IPS-NIHi11 (cell line): Measurements from ENCODE around the gene LDB2.
A peak's percentile ranks its signal among the peaks of the same experiment; 100 is the strongest.
"Not testable (repeated sequence)": the region's sequence is repeated elsewhere in the genome, so short reads cannot be mapped to it uniquely, and the experiment has no call there.

Source experiments
- DNase-seq: peaks from one replicate; pipeline ENCODE4 v3.0.0; 2012; ENCODE audit warnings: mixed read lengths, low spot score

Gene LDB2

GRCh38 chr4:16544869-16545268, 353.6 kb downstream of the LDB2 start:
- no peak for DNase-seq

GRCh38 chr4:16544251-16544721, 354.2 kb downstream of the LDB2 start:
- no peak for DNase-seq

- DNase-seq = no peak
These were observed 360.5 kb downstream of the LDB2 start for GRCh38 chr4:16537926-16538325.

- DNase-seq = no peak
These were observed 366.0 kb downstream of the LDB2 start for GRCh38 chr4:16532240-16532970.

DNA sequence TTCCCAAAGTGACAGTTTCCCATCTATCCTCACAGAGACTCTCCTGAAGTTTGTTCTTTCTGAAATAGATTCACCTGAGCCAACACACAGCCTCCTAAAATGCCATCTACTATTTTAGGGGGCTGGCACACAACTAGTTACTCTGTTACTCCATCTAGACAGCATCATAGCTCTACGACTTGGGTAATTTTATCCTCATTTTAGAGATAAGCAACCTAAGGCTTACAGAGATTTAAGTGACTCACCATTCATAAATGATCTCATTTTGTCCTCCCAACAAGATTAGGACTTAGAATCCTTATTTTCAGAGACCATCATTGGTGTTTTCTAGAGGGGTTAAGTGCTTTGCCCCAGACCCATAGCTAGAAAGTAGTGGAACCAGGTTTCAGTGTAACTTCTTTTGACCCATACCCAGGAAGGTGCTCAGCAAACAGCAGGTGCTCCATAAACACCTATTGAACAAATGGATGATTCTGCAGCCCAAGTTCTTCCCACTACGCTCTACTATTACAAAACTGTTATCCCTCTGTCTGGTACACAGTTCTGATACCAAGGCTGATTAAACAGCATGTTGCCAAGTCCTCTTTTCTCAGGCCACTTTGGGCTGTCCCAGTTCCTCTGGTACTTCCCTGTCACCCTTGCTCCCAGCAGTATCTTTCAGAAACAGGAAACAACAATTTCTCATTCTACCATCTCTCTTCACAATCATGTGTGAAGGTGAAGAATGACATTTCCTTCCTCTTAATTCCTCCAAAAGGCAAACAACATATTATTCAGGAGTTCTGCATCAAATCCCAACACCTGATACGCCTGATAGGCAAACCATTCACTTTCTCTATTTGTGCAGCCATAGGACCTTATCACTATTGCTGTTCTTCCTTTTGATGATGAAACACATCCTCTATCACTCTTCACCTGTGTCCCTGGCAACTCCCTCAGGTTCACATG, 367.5 kb downstream of the LDB2 start:
- DNase-seq = no peak

DNA sequence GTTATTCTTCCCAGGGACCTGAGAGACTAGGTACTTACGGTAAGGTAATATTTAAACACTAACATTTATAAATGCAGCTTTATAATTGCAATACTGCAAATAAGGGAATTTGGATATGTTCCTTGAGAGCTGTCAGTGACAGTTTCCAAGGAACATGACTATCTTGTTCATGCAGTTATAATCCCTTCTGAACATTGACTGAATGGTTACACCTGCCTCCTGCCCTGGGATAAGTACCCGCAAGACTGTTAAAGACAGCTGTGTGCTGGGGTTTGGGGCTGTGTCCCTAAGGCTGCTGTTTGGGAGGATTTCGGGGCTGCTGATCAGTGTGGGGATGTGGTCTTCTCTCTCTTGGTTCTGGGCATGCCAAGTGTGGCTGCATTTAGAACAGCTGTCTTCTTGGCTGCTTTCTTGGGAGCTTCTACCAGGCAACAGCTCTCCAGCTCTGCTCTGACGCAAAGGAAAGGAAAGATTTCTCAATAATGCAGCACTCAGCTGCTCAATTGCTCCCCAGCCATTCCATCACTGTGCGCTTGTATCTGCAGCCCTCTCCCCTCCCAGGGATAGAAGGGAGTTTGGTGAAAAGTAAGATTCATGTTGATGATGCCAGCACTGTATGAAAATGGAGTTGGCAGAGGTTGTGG, 373.4 kb downstream of the LDB2 start:
- no peak for DNase-seq

GRCh38 chr4:16524406-16524805, 374.0 kb downstream of the LDB2 start:
- DNase-seq = no peak

- not testable (repeated sequence) for DNase-seq
These were observed 374.9 kb downstream of the LDB2 start for GRCh38 chr4:16523526-16523925.

GRCh38 chr4:16521156-16521915, 377.1 kb downstream of the LDB2 start:
- no peak for DNase-seq

- peak; percentile 26 for DNase-seq
These were observed 381.5 kb downstream of the LDB2 start for GRCh38 chr4:16516796-16517439.

DNA sequence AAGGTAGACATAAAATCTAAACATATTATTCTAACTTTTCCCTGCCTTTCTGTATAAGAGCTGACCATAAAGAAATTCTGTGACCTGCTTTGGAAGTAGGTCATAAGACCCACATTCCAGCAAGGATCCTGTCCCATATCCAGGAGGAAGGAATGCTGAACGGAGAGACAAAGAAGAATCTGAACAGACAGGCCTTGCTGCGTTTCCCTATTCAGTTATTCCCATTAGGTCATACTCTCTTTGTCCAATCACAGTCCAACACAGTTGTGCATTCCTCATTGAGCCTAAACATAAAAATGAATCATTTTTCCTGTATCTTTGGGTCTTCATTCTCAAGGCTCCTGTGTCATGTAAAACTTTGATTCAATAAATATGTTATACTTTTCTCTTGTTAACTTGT, 384.6 kb downstream of the LDB2 start:
- no peak for DNase-seq

DNA sequence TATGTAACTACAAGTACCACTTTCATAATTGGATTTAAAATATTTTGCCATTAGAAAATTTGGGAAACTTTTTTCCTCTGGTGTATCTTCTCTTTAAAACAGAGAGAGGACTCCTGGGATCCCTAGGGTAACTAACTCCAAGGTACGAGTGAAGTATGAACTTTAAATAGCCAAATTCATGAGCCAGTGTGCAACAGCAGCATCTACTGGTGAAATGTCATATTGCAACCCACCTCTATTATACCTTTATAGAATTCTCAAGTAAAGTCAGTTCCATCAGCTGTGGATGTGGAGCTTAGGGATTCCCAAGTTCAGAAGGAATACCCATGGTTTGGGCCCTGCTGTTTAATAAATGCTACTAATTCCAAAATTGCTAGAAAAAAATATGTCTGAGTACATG, 389.5 kb downstream of the LDB2 start:
- DNase-seq = peak; percentile 19

- peak; percentile 69 for DNase-seq
These were observed 392.7 kb downstream of the LDB2 start for GRCh38 chr4:16505726-16506125.

- no peak for DNase-seq
These were observed 393.2 kb downstream of the LDB2 start for GRCh38 chr4:16505267-16505666.

DNA sequence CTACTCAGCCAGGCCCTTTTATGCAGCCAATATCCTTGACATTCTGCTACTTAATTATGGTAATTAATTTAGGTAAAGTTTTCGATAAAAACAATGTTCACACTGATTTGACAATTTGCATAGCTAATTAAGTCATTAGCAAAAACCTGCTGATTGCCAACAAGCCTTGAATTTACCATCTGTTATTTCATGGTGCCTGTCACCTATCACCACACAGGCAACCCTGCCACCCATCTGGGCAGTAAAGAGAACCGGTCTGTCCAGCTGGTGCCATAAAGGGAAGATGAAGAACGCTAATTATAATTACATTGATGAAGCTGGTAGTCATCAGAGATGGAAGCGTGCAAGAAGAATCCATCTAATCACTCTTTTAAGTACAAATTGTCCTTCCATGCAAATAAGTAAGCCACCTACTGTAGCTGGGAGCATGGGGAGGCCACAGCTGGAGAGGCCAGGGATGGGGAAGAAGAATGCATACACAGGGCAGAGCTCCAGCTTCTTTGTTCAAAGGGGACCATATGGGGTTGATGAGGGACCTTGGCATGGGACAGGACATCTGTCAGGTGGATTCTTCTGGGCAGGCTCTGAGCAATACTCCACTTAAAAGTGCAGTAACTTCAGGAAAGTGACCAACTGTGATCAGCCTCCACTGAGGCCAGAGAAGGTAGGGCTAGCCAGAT, 394.9 kb downstream of the LDB2 start:
- no peak for DNase-seq

- DNase-seq = no peak
These were observed 399.5 kb downstream of the LDB2 start for GRCh38 chr4:16498978-16499377.

GRCh38 chr4:16496501-16496900, 401.9 kb downstream of the LDB2 start:
- no peak for DNase-seq

DNA sequence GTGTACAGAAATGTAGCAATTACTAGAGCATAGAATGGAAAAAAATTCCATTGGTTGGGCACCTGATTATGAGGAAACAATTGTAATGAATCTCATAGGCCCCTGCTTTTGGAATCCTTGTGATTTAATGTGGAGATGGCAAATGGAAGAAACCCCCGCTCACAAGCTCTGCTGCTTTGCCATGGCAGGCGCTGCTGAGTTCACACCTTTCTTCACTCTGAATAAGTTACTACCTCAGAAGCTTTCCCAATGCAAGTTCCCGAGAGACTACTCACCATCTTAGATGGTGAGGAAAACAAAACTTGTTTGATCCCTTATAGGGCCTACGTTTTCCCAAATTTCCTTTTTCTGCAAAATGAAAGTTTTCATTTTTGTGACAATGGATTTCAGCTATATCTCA, 405.6 kb downstream of the LDB2 start:
- DNase-seq = no peak

- no peak for DNase-seq
These were observed 409.2 kb downstream of the LDB2 start for GRCh38 chr4:16489226-16489625.

DNA sequence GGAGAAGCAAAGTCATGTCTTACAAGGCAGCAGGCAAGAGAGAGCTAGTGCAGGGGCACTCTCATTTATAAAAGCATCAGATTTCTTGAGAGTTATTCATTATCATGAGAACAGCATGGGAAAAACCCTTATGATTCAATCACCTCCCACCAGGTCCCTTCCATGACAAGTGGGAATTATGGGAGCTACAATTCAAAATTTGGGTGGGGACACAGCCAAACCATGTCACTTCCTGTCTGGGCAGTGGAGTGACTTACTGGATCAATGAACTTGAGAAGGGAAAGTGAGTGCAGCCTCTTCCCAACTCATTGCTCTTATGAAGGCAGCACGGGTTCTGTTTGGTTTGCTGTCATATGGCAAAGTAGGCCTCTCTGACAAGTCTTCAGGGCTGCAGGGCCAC, 410.4 kb downstream of the LDB2 start:
- DNase-seq = no peak

GRCh38 chr4:16484711-16485110, 413.7 kb downstream of the LDB2 start:
- DNase-seq = no peak
